Testis (tissue), 3 donors: Measurements from ENCODE around the gene ACER3. TPM values are rescaled to one million over a fixed set of nuclear protein-coding genes. Genes with fewer than 3 reads are reported as not detected.

Experiments
- DNase-seq: peaks from one replicate; pipeline ENCODE4 v3.0.0-alpha.2; 2019
- H3K27ac ChIP-seq, 2 donors: fragments of 200-600 bp; sonication (generic); one replicate each; pipeline ENCODE4 v1.5.1; 2019
- H3K27me3 ChIP-seq: fragments of 200-600 bp; sonication (generic); one replicate; pipeline ENCODE4 v1.5.1; 2019
- H3K36me3 ChIP-seq: fragments of 200-600 bp; sonication (generic); one replicate; pipeline ENCODE4 v1.5.1; 2017; ENCODE audit warnings: low read depth; ENCODE audit errors: missing control alignments
- H3K4me1 ChIP-seq: fragments of 200-600 bp; sonication (generic); one replicate; pipeline ENCODE4 v1.5.1; 2019
- H3K4me3 ChIP-seq, 2 donors: fragments of 200-600 bp; sonication (generic); one replicate each; pipeline ENCODE4 v1.5.1; 2017 to 2019
- H3K9me3 ChIP-seq: fragments of 200-600 bp; sonication (generic); one replicate; pipeline ENCODE4 v1.5.1; 2017
- POLR2A ChIP-seq: fragments of 450-650 bp; IDR thresholded peaks from one replicate; pipeline ENCODE4 v1.6.1; 2017; ENCODE audit warnings: antibody characterized with exemption, mild to moderate bottlenecking, moderate library complexity
- WGBS, 2 donors: methylation state at CpG; one replicate each; pipeline ENCODE4 v1.1.5; 2018; 5-methylcytosine and 5-hydroxymethylcytosine counted together
- intact Hi-C: fragments of 100-400 bp; cut with DNase I; formaldehyde crosslinking; loops from one replicate; pipeline ENCODE4 v1.15.1; 2023; ENCODE audit warnings: low total_unique reads
- polyA plus RNA-seq: library from polyadenylated mRNA; stranded (reverse); fragments of 350-450 nt; fragmentation: Illumina TruSeq; extraction: RNeasy Lipid Tissue Mini Kit (QIAGEN cat#74804); gene quantifications from one replicate; pipeline ENCODE4 v1.2.3, GENCODE V29; 2014; ENCODE audit warnings: low read depth, low replicate concordance; ENCODE audit not compliant: insufficient read depth
- total RNA-seq, 2 donors: library from RNA; depleted of rRNA; stranded (reverse); fragments of >200 nt; gene quantifications; one replicate each; pipeline ENCODE4 v1.2.3, GENCODE V29; 2016
- TF ChIP-seq, protein P1 (sequence below), 3 experiments: fragments of 450-650 bp in 2 of 3; fragments of 200-600 bp in 1 of 3; sonication (generic) in 1 of 3; IDR thresholded peaks; one replicate each; pipeline ENCODE4 v1.5.1; 2016 to 2019; ENCODE audit warnings: antibody characterized with exemption in 3 of 3, mild to moderate bottlenecking in 2 of 3, moderate library complexity in 1 of 3

ACER3 gene
- total and polyA plus RNA-seq, 3 donors from 2014 or later, result 14.6 to 34.8 (median 23.7) TPM

DNA sequence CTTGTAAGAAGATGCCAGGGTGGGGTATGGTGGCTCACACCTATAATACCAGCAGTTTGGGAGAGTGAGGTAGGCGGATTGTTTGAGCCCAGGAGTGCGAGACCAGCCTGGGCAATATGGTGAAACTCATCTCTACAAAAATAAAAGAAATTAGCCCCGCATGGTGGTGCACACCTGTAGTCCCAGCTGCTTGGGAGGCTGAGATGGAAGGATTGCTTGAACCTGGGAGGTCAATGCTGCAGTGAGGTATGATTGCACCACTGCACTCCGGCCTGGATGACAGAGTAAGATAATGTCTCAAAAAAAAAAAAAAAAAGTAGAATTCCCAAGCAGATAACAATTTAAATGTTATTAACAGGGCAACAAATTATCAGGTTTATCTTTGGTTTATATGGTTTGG is 20.2 kb downstream of the ACER3 start:
- Histone ChIP-seq H3K27me3 (no peaks in the 10 kb centered on the region), H3K4me1 (no peaks in the 10 kb centered on the region), H3K4me3 (no peak overlapping the region), H3K36me3 (no peaks in the 10 kb centered on the region), H3K9me3 (no peaks in the 10 kb centered on the region), H3K27ac (no peak overlapping the region)
- 97 to 98% methylated on average over 4 of the region's 4 CpGs for WGBS, 2 donors
- no peak for DNase-seq
- intact Hi-C loops, result no loop called here
- TF ChIP-seq, protein P1, sequence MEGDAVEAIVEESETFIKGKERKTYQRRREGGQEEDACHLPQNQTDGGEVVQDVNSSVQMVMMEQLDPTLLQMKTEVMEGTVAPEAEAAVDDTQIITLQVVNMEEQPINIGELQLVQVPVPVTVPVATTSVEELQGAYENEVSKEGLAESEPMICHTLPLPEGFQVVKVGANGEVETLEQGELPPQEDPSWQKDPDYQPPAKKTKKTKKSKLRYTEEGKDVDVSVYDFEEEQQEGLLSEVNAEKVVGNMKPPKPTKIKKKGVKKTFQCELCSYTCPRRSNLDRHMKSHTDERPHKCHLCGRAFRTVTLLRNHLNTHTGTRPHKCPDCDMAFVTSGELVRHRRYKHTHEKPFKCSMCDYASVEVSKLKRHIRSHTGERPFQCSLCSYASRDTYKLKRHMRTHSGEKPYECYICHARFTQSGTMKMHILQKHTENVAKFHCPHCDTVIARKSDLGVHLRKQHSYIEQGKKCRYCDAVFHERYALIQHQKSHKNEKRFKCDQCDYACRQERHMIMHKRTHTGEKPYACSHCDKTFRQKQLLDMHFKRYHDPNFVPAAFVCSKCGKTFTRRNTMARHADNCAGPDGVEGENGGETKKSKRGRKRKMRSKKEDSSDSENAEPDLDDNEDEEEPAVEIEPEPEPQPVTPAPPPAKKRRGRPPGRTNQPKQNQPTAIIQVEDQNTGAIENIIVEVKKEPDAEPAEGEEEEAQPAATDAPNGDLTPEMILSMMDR (IDR thresholded peaks at IDR 0.05), result no peak

DNA sequence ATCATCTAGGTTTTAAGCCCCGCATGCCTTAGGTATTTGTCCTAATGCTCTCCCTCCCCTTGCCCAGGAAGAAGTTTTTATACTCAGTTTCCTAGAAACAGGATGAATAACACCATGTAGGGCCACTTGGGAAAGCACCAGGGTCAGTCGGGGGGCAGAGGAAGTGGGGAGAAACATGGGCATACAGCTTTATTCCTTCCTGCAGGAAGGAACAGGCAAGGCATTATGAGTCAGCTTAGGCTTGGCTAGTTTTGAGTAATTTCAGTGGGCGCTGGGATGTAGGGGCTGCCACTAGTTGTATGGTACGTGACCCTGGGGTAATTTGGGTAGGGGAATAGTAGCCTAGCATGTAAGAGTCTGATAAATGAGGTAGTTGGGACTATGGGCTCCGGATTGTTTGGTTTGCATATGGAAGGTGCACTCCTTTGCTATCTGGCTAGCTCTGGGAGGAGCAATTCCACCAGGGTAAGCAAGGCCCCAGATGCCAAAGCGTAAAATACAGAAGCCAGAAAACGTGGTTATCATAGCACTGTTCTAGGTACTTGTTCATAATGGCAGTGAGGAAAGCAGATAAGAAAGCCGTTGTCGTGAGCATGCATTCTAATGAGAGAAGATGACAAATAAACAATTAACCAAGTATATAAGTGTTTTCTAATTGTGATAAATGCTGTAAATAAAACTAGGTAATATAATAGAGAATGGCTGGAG is 24.8 kb downstream of the ACER3 start:
- Histone ChIP-seq H3K9me3 (no peaks in the 10 kb centered on the region), H3K27me3 (no peaks in the 10 kb centered on the region), H3K36me3 (no peaks in the 10 kb centered on the region), H3K4me3 (no peak overlapping the region), H3K27ac (no peak overlapping the region), H3K4me1 (no peaks in the 10 kb centered on the region)
- DNase-seq, result no peak
- WGBS, 2 donors, result 88 to 89% methylated on average over 9 of the region's 9 CpGs
- intact Hi-C loops, result no loop called here
- TF ChIP-seq, protein P1 (IDR thresholded peaks at IDR 0.05), result no peak
- no peak for TF ChIP-seq POLR2A

DNA sequence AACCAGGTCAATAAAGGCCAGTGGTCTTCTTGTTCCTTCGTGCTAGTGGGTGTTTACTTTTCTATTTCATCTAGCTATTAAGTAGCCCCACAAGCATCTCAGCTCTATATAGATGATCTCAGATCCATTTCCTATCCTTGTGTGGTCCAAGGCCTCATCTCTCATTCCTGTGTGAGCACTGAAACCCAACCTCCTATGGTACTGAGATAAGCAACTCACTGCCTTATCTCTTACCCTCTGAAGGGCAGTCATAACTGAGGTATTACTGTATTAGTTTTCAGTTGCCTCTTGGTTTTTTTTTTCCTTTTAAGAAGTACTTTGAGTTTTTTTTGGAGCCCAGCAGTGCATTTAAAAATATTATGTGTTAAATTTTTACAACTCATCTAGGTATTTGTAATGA is 28.3 kb downstream of the ACER3 start:
- intact Hi-C loops, result no loop called here

GRCh38 chr11:76889411-76889975 is 28.8 kb downstream of the ACER3 start:
- no peak for DNase-seq
- intact Hi-C loops, result no loop called here
- Histone ChIP-seq H3K36me3 (no peaks in the 10 kb centered on the region), H3K27ac (no peak overlapping the region), H3K4me3 (no peak overlapping the region), H3K27me3 (no peaks in the 10 kb centered on the region), H3K9me3 (no peaks in the 10 kb centered on the region), H3K4me1 (peaks cover 4% of the 10 kb centered on the region)
- TF ChIP-seq, protein P1 (IDR thresholded peaks at IDR 0.05), result no peak
- TF ChIP-seq POLR2A, result no peak
- 48 to 93% methylated on average over 1 of the region's 1 CpG for WGBS, 2 donors

More for the DNA sequence above, 28.3 kb downstream of the ACER3 start:
- no peak for DNase-seq
- Histone ChIP-seq H3K9me3 (no peaks in the 10 kb centered on the region), H3K4me3 (no peak overlapping the region), H3K27me3 (no peaks in the 10 kb centered on the region), H3K36me3 (no peaks in the 10 kb centered on the region), H3K4me1 (peaks cover 4% of the 10 kb centered on the region), H3K27ac (no peak overlapping the region)
- TF ChIP-seq POLR2A, result no peak
- TF ChIP-seq, protein P1 (IDR thresholded peaks at IDR 0.05), result no peak
- WGBS, 2 donors, result 41 to 48% methylated on average over 1 of the region's 1 CpG

DNA sequence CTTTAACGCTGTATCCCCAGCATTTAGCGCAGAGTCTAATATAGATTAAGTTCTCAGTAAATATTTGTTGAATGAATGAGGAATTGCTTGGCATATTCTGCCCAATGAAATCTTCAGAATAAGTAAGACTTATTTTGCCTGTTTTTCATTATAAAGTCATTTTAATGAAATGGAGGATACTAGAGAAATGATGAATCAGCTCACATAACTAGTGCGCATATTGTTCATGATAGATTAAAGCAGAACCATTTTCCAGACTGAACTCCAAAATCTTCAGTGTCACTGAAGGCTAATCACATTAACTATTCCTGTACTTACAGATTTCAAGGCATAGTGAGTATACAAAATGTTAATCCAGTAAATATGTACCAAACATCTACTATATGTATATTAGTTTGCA is 29.6 kb downstream of the ACER3 start:
- no peak for TF ChIP-seq POLR2A
- TF ChIP-seq, protein P1 (IDR thresholded peaks at IDR 0.05), result no peak
- no peaks in the 10 kb centered on the region for H3K27me3 ChIP-seq
- WGBS, 2 donors, result 98 to 99% methylated on average over 3 of the region's 3 CpGs
- intact Hi-C loops, result no loop called here
- H3K4me1 ChIP-seq, result peaks cover 4% of the 10 kb centered on the region
- H3K4me3 ChIP-seq, result no peak overlapping the region
- no peak overlapping the region for H3K27ac ChIP-seq
- no peaks in the 10 kb centered on the region for H3K9me3 ChIP-seq
- no peaks in the 10 kb centered on the region for H3K36me3 ChIP-seq
- DNase-seq, result no peak
